Left lobe of liver (tissue), 2 donors: Measurements from ENCODE around the gene SH3BP1. TPM values are rescaled to one million over a fixed set of nuclear protein-coding genes. Genes with fewer than 3 reads are reported as not detected.

Experiments
- ATAC-seq: fragments of 200-7000 bp; cut with Tn5 transposase; one replicate; pipeline ENCODE4 v1.9.1; 2020; ENCODE audit warnings: mild to moderate bottlenecking, moderate library complexity
- DNase-seq: peaks from one replicate; pipeline ENCODE4 v3.0.0-alpha.2; 2020; ENCODE audit warnings: low spot score
- total RNA-seq: library from RNA; stranded (reverse); gene quantifications from one replicate; pipeline ENCODE4 v1.2.1, GENCODE V29; 2021
- donor health status: DM: no; HTN: no; CAD: no; lungs with moderate emphysema.
- donor health status: DM: no; HTN: yes; CAD: no.

SH3BP1 gene
- total RNA-seq, 1 donor from 2014 or later = 3.0 TPM

DNA sequence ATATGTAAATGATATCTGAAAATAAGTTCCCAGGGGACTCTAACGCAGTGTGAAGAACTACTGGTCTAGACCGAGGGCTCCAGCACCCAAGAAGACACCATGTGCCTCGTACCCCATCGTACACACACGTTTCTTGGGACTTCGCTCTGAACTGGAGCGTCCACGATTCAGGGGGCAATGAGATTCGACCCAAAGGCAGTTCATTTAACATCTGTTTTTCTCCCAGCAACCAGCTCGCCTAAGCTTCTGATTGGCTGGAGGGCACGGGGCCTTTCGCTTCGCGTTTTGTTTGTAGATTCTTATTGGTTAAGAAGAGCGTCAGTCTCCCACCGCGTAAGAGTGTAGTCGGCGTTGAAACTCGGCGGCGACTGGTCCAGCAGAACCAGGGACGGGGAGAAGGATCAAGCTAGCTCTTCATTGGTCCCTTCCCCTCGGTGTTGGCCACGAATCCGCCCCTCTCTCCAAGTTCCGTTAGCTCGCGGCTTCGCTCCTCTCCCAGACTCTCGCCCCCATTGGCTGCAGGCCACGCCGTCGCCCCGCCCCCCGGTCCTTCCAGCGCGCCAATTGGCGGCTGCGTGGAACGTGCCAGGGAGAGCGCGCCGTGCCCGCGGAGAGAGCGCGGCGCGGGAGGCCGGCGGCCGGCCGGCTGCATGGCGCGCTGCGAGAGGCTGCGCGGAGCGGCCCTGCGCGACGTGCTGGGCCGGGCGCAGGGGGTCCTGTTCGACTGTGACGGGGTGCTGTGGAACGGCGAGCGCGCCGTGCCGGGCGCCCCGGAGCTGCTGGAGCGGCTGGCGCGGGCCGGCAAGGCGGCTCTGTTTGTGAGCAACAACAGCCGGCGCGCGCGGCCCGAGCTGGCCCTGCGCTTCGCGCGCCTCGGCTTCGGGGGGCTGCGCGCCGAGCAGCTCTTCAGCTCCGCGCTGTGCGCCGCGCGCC lies 18.9 kb downstream of the SH3BP1 start, which contains the start of gene PDXP:
Gene PDXP (plus strand): TSS at position 591 of the 933 bp plus-strand sequence. CDS start 60 bp downstream, at position 651.
- DNase-seq (peak; percentile 100), ATAC-seq (peak; percentile 85)

DNA sequence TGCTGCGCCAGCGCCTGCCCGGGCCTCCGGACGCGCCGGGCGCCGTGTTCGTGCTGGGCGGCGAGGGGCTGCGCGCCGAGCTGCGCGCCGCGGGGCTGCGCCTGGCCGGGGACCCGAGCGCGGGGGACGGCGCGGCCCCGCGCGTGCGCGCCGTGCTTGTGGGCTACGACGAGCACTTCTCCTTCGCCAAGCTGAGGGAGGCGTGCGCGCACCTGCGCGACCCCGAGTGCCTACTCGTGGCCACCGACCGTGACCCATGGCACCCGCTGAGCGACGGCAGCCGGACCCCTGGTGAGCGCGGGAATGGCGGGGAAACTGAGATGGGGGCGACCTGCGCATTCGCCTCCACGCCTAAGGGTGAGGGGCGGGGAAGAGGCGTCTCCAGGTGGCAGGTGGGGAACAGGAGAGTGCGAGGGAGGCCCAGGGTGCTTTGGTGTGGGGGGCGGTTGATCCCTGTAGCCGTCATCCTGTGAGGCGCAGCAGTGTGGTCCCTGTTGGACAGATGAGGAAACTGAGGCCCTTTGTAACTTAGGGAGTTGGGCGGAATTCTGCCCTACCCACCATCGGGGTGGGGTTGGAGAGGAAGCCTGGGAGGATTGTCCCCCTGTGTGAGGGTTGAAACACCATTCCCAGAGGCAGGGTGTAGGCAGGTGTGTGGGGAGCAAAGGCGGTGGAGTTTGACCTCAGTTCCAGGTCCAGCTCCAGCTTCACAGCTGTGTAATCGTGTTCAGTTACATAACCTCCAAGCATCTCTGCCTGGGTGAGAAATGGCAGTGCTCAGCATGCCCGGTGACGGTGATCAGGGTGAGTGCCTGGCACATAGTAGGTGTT lies 19.8 kb downstream of the SH3BP1 start:
- peak; percentile 62 for ATAC-seq
- DNase-seq = peak; percentile 92

DNA sequence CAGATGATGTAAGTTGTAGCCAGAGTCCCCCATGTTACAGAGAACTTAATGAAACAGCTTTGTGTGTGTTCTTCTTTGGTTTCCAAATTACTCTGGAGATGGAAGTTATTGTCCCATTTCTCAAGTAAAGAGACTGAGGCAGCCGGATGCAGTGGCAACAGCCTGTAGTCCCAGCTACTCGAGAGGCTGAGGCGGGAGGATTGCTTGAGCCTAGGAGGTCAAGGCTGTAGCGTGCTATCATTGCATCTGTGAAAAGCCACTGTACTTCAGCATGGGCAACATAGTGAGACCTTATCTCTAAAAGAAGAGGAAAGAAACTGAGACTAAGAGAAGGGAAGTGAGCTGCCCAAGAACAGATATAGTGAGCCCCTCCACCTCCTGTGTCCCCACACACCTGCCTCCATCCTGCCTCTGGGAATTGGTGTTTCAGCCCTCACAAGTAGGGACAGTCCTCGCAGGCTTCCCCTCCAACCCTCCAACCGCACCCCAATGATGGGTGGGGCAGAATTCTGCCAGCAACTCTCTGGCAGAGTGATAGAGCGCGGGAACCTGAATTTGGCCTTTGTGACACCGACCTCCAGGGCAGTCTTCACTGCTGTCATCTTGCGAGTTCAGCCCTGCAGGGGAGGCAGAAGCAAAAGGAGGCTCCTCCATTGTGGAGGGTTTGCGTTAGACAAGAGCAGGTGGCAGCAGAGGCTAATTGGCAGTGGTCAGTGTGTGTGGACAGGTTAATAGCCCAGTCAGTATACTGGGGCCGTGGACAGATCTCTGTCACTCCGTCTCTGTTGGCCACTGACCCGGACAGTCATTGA lies 20.6 kb downstream of the SH3BP1 start:
- no peak for ATAC-seq
- DNase-seq = no peak

GRCh38 chr22:37660709-37661045 lies 21.2 kb downstream of the SH3BP1 start:
- no peak for DNase-seq
- no peak for ATAC-seq

GRCh38 chr22:37661160-37661924 lies 21.9 kb downstream of the SH3BP1 start:
- DNase-seq (no peak), ATAC-seq (peak; percentile 15)

DNA sequence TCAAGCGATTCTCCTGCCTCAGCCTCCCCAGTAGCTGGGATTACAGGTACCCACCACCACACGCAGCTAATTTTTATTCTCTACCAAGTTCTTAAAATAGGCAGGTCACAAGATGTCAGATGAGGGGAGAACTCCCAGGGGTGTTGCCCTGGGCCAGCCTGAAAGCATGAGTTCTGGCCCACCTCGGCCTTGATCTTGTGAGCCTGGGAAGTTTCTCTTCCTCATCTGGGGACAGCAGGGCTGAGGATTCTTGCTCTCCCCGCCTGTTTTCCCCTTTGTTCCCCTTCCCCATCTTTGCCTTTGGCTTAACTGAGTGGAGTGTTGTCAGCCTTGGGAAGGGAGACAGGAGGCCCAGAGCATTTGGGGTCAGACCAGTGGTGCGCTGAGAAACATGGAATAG lies 22.6 kb downstream of the SH3BP1 start:
- no peak for ATAC-seq

GRCh38 chr22:37663521-37664140 lies 24.2 kb downstream of the SH3BP1 start:
- no peak for DNase-seq

More for the DNA sequence above, 22.6 kb downstream of the SH3BP1 start:
- DNase-seq = no peak

DNA sequence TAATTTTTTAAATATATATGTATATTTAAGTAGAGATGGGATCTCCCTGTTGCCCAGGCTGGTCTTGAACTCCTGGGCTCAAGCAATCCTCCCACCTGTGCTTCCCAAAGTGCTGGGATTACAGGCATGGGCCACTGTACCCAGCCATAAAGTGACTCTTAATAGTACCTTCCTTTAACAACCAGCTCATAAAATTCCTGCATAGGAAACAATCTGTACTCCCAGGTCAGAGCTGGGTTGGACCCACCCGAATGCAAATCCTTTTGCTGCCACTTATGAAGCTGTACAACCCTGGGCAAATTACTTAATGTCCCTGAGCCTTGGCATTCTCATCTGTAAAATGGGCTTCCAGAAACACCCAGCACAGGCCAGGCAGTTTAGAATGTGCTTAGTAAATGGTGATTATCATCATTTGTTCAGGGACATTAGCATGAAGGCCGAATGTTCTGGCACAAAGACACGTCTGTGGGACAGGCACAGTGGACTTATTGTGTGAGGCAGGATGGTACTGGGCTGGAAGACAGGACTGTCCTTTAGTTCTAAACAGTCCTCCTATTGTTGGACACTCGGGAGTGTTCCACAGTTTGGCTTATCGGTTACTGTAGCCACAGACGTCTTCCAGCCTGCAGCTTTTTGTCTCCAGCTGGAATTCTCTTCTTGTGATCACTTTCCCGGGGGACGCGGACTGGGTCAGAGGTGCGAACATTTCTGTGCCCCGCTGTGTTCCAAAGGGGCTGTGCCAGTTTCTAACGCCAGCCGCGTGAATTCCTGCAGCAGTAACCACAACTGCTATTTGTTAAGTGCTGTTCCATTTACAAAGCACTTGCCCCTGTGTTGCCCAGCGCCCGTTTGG lies 25.0 kb downstream of the SH3BP1 start:
- DNase-seq (no peak), ATAC-seq (no peak)

More at GRCh38 chr22:37663521-37664140, 24.2 kb downstream of the SH3BP1 start:
- ATAC-seq = no peak

- no peak for ATAC-seq
- DNase-seq = no peak
Measured at GRCh38 chr22:37665487-37665886, 26.0 kb downstream of the SH3BP1 start.

DNA sequence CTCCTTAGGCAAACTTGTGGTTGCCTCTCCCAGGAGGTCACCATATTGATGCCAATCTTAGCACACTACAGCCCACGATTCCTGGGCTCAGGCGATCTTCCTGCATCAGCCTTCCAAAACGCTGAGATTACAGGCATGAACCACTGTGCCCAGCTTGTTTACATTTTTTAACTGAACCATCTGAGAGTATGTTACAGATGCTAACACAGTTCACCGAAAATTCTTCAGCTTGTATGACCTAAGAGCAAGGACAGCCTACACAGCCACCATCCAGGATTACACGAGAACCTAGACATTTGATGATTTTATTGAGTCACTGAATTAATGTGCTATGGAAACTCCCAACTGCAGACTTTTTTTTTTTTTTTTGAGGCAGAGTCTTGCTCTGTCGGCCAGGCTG lies 30.1 kb downstream of the SH3BP1 start:
- no peak for DNase-seq
- ATAC-seq = no peak

DNA sequence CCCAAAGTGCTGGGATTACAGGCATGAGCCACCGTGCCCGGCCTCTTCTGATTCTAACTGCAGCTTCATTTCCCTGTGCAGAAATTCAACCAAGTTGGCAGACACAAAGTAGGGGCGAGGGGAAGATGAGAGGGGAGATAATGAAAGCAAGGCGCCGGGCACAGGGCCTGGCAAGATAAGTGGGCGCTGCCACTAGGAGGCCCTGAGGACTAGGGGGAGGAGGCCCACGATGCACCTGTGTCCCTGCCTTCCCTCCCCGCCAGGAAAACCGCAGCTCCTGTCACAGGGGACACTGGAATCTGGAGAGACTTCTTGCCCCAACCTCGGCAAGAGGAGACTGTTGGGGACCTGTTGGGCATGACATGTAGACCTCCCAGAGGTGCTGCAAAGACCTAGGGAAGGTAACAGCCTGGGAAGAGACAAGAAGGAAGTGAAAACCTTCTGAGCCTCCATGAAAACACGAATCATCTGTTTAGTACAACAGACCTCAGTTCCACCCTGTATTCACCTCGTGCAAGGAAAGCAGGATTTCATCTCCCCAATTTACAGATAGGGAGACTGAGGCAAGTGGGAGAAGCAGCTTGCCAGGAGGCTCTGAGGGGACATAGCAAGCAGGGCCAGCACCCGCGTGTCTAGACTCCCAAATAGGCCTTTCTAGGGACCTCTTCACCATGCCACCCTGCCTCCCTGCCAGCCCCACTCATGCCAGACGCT lies 32.9 kb downstream of the SH3BP1 start:
- DNase-seq = no peak
- ATAC-seq = no peak

DNA sequence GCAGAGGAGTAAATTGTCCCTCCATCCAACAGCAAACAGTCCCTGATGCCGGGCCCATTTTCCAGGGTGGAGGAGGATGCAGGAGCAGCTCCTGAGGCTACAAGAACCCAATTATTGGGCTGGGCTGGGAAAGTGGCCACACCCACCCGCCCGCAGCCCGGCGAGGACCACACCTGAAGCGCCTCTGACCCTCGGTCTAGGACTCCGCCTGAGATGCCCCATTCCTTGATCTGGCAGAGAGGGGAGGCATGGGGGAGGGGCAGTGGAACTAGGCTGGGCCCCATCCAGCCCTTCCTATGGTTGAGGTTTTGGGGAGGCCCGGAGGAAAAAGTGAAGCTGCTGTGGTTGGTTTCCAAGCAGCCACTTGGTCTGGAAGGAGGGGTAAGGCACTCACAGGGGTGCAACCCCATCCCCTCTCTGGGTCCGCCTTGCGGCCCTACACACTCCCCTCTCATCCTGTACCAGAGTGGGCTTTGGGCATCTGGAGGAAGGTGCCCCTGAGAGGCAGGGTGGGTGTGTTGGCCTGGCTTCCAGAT lies 33.5 kb downstream of the SH3BP1 start:
- DNase-seq (no peak), ATAC-seq (no peak)

- no peak for DNase-seq
- ATAC-seq = no peak
Measured at GRCh38 chr22:37674248-37674647, 34.8 kb downstream of the SH3BP1 start.

DNA sequence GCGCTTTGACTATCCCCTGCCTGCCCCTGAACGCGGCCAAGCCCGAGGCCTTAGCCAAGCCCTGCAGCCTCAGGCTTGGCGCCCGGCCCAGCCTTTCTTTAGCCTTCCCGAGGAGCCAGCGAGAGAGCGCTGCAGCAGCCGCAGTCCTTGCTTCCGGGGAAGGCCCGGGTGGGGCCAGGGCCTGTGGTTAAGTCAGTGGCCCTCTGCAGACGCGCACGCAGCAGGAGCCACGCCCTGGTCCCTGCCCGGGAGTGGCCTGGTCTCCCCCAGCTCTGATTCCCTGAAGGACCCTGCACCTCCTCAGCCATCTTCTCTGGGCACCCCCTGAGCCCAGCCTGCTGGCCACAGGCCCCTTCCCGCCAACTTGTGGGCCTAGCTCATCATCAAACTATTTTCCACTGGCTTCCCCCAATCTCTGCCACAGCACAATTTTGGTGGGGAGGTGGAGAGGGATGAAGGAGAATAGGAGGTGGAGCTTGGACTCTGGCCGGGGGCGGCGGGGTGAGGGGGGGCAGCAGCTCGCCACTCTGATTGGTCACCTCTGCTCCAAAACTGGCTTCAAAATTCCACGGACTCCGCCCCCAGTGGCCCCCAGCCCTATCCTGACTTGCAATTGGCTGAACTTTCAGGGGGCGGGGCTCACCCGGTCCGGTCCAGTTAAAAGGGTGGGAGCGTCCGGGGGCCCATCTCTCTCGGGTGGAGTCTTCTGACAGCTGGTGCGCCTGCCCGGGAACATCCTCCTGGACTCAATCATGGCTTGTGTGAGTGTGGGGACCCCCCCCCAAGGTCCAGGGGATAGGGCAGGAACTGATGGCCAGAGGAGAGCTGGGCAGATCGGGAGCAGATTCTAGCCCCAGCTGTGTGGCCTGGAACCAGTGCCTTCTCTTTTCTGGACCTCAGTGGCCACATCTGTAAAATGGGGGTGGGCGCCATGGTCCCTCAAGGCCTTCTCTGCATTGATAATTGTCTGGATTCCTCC lies 35.8 kb downstream of the SH3BP1 start, which contains the start of gene LGALS1:
Gene LGALS1 (plus strand): TSS at position 686 of the 979 bp plus-strand sequence. CDS start 67 bp downstream, at position 753.
- DNase-seq (peak; percentile 94), ATAC-seq (peak; percentile 72)

DNA sequence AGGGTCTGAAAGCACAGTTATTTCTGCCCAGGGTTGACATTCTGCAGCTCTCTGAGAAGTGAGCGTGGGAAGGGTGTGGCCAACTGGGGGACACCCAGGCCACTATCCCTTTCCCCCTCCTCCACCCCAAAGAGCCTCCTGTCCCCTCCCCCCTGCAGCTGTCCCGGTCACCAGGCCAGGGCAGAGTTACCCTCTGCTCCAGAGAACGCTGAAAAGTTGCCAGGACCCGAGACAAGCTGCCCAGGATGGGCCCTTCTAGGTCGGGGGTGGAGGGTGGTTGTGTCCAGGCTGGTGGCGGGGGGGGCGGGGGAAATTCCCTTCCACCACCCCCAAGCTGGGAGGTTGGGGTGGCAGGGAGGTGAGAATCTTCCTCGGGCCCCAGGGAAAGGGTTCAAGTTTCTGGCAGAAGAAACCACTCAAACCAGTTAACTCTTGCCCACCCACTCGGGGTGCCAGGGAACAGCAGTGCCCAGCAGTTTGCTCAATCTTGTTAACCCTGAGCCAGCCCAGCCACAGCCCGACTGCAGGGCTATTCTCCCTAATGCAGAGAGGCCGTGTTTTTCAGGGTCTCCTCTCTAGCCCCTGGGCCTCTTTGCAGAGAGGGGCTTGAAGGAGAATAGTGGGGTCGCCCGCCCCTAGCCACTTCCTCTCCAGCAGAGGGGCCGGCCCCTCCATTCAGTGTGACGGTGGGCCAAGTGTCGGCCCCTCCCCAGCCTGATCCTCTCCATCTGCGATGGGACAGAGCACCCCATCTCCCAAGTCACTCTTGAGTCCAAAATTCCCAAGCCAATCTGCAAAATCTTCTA lies 36.7 kb downstream of the SH3BP1 start:
- ATAC-seq = peak; percentile 73
- DNase-seq = peak; percentile 92
